ENCODE measurements around the gene SDHB. TPM values are rescaled to one million over a fixed set of nuclear protein-coding genes. Genes with fewer than 3 reads are reported as not detected.

Gene SDHB
- total RNA-seq, 1 donor from 2014 or later: 79.8 TPM

DNA sequence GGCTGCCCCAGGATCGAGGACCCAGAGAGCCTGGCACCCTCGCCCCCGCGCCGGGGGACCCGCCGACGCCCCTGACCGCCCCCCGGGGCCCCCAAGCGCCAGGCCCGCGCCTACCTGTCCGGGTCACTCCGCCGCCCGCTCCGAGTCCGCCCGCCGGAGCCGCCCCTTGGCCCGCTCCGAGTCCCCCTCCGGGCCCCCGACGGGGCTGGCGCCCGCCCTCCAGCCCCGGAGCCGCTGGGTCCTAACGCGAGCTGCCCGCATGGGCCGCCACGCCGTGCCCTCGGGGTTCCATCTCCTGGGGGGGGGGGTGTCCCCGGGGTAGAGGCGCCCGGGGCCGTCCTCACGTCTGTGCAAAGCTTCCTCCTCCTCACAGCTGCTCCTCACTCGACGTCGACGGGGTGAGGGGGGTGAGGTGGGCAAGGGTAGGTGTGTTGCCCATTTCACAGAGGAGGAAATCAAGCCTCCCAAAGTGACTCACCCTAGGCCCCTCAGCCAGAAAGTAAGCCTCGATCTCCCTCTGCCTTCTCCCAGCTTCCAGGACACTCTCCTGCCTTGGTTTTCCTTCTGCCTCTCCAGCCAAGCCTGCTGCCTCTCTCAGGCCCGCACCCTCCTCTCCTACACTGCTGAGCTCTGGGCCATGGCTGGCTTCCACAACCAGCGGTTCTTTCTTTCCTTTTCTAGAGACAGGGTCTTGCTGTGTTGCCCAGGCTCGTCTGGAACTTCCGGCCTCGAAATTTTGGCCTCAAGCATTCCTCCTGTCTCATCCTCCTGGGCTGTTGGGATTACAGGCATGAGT is 73.2 kb downstream of the SDHB start, which contains the start of gene MFAP2:
Gene MFAP2, minus strand, starts transcription at position 148 of the 796 bp plus-strand sequence. CDS start 2,347 bp downstream, outside the sequence.
- ATAC-seq (peak in 1 of 2 donors; percentile 34), DNase-seq (no peak)
- H3K4me3 ChIP-seq: peak within 1 kb of the TSS; percentile 56
- TF ChIP-seq, protein P1, sequence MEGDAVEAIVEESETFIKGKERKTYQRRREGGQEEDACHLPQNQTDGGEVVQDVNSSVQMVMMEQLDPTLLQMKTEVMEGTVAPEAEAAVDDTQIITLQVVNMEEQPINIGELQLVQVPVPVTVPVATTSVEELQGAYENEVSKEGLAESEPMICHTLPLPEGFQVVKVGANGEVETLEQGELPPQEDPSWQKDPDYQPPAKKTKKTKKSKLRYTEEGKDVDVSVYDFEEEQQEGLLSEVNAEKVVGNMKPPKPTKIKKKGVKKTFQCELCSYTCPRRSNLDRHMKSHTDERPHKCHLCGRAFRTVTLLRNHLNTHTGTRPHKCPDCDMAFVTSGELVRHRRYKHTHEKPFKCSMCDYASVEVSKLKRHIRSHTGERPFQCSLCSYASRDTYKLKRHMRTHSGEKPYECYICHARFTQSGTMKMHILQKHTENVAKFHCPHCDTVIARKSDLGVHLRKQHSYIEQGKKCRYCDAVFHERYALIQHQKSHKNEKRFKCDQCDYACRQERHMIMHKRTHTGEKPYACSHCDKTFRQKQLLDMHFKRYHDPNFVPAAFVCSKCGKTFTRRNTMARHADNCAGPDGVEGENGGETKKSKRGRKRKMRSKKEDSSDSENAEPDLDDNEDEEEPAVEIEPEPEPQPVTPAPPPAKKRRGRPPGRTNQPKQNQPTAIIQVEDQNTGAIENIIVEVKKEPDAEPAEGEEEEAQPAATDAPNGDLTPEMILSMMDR (IDR thresholded peaks at IDR 0.05): no peak
- peaks cover 17% of the 10 kb centered on the region for H3K4me1 ChIP-seq
- H3K27me3 ChIP-seq (ENCODE audit: low read depth): peaks cover 14% of the 10 kb centered on the region
- intact Hi-C loops (cut with DNase I): no loop called here
- H3K9me3 ChIP-seq: no peaks in the 10 kb centered on the region
- H3K36me3 ChIP-seq: peaks cover 3% of the 10 kb centered on the region
- H3K27ac ChIP-seq: peak within 1 kb of the TSS; percentile 69

DNA sequence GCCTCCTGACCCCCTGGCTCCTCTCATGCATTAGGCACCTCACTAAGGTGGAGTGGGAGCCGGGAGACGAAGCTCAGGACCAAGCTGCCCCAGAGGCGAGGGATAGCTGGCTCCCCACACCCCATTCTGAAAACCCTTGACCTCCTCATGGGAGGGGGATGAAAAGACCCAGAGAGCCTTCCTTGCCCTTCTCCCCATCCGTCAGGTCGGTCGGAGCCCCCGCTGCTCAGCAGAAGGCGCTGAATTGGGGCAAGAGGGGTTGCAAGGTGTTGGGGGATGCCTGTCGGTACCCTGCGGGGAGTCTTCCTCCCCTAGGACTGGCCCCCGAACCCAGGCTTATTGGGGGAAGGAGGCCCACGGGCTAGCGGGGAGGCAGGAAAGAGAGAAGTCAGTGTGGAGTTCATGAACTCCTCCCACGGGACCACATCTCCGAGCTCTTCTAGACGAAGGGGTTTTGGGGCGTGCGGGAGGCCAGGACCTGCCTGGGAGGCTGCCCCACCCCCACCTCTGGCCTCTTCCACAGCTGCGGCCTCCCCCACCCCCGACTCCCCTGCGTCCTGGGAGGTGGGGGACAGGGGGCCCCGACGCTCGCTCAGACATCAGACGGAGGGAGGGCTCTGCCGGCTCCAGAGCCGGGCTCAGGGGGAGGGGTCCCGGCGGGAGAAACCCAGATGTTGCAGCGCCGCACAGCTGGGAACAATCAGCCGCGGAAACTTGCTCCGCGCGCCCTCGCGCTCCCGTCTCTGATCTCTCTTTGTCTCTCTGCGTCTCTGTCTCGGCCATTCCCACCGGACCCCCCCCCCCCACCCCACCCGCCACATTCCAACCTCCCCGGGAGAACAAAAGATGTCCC is 74.1 kb downstream of the SDHB start:
- DNase-seq (no peak), ATAC-seq (peak; percentile 4 to 6)
- Histone ChIP-seq H3K4me3 (peak overlapping the region; percentile 56), H3K36me3 (no peaks in the 10 kb centered on the region), H3K9me3 (no peaks in the 10 kb centered on the region), H3K4me1 (peaks cover 17% of the 10 kb centered on the region), H3K27me3 (ENCODE audit: low read depth) (peaks cover 14% of the 10 kb centered on the region), H3K27ac (peak overlapping the region; percentile 66)
- intact Hi-C loops (cut with DNase I): no loop called here
- TF ChIP-seq, protein P1 (IDR thresholded peaks at IDR 0.05): no peak

DNA sequence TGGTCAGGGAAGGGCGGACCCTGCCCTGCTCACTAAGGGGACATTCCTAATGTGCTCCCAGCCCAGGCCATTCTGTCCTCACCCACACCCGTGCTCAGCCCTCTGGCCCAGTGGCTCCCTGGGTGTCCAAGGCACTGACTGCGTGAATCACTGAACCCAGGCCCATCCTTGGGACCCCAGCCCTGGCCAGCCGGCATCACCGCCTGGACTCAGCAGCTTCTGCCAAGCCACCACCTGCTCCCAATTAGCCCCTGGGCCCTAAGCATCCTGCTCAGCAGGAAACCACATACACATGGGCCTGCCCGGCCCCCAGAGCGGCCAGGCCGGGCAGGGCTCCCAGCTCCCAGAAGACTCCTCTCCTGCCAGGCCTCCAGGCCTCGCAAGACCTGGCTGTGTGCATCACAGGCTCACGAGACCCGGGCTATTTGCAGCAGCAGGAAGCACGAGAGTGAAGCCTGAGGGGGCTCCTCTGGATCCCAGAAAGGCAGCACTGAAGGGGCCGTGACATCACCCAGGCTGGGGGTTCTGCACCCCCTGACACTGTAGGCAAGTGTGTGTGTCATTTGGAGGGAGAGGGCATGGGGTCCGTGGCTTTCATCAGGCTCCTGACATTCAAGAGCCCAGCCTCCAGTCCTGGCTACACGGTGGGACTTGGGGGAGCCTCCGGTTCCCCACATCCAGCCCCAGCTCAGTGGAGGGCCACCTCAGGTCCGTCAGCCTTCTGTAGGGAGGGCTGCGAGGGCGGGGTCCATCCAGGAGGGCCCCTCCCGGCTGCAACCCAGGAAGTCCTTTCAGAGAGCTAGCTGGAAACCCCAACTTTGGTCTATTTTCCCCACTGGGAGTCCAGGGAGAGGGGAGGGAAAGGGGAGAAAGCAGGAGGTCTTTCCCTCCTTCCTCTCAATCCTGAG is 75.0 kb downstream of the SDHB start:
- no peaks in the 10 kb centered on the region for H3K36me3 ChIP-seq
- H3K27ac ChIP-seq: peak overlapping the region; percentile 66
- TF ChIP-seq, protein P1 (IDR thresholded peaks at IDR 0.05): no peak
- intact Hi-C loops (cut with DNase I): no loop called here
- DNase-seq (no peak), ATAC-seq (peak; percentile 7 to 59)
- peaks cover 14% of the 10 kb centered on the region for H3K27me3 ChIP-seq (ENCODE audit: low read depth)
- peaks cover 17% of the 10 kb centered on the region for H3K4me1 ChIP-seq
- peak overlapping the region; percentile 56 for H3K4me3 ChIP-seq
- H3K9me3 ChIP-seq: no peaks in the 10 kb centered on the region

DNA sequence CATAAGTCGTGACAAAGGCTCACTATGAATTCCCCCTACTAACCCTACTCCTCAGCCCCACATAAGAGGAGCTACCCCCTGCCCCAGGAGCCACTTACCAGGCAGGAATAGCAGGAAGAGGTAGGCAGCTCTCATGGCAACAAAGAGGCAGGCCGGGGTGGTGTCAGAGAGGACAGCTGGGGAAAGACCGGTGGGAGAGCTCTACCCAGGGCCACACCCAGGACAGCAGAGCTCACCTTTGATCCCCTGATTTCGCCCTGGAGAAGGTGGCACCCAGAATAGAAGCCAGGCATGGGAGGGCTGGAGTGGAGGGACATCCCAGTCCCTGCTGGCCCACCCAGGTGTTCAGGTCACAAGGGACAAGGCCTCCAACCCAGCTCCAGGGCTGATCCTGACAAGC is 75.7 kb downstream of the SDHB start:
- DNase-seq (no peak), ATAC-seq (no peak)
- Histone ChIP-seq H3K27me3 (ENCODE audit: low read depth) (peaks cover 14% of the 10 kb centered on the region), H3K27ac (peak overlapping the region; percentile 66), H3K36me3 (no peaks in the 10 kb centered on the region), H3K9me3 (no peaks in the 10 kb centered on the region), H3K4me3 (no peak overlapping the region), H3K4me1 (peaks cover 17% of the 10 kb centered on the region)
- TF ChIP-seq, protein P1 (IDR thresholded peaks at IDR 0.05): no peak
- intact Hi-C loops (cut with DNase I): no loop called here

DNA sequence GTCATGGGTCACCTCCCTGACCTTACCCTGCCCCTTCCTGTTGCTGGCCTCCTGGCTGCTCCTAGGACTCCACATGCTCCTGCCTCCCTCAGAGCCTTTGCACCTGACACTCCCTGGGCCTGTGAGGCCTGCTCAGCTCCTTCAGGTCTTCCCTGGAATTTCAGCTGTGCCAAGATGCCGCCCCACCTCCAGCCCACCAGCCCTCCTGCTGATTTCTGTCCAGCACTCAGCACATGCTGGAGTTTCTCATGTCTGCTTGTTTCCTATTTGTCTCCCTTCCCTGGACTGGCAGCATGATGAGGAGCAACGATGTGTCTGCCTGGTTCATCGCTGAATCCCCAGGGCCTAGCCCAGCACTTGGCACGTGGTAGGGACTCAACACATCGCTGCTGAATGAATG is 76.5 kb downstream of the SDHB start:
- H3K27ac ChIP-seq: no peak overlapping the region
- no peak overlapping the region for H3K4me3 ChIP-seq
- ATAC-seq: no peak
- H3K27me3 ChIP-seq (ENCODE audit: low read depth): peaks cover 14% of the 10 kb centered on the region
- H3K36me3 ChIP-seq: no peaks in the 10 kb centered on the region
- H3K4me1 ChIP-seq: peaks cover 17% of the 10 kb centered on the region
- no peak for DNase-seq
- H3K9me3 ChIP-seq: no peaks in the 10 kb centered on the region
- intact Hi-C loops (cut with DNase I): no loop called here
- TF ChIP-seq, protein P1 (IDR thresholded peaks at IDR 0.05): no peak

Data from lower lobe of right lung (tissue), 2 donors.